ENCODE measurements around the gene VGLL4. TPM values are rescaled to one million over a fixed set of nuclear protein-coding genes. Genes with fewer than 3 reads are reported as not detected.

Gene VGLL4
- total RNA-seq, 1 experiment from 2014 or later: 42.1 TPM

DNA sequence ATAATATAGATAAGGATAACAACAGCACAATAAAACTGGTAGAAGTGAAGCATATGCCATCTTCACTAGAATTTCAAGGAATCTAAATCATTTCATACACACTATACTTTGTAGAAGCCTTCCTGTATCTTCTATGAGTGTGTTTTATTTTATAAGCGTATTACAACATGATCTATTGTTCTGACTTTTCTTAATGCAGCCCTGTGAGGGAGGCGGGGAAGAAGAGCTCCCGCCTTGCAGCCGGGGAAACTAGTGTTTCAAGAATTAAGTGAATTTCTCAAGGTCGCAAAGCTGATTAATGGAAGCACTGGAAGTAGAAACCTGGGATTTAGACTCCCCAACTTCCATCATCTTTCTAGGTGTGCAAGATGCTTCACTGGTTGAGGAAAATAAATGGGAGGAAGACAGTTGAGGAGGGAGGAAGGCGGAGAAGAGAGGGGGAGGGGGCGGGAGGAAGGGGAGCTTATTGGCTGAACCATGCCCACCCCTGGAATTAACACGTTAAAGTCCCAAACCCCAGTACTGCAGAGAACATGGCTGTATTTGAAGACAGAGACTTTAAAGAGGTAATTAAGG lies 32.9 kb downstream of the VGLL4 start:
- WGBS (ENCODE audit: extremely low coverage, insufficient read length, low lambda C conversion rate): no CpG with 5 or more reads among the region's 8 CpGs
- no peak overlapping the region for H4K8ac ChIP-seq (replicated peaks; ENCODE audit: insufficient read length, low read depth, low read length)
- no peak overlapping the region for H3K27ac ChIP-seq (ENCODE audit: insufficient read length, low read depth, low read length)
- Mint-ChIP-seq H3K36me3 (ENCODE audit: insufficient read depth in 1 of 3, low read depth in 3 of 3) (peaks cover 0 to 10% (median 7%) of the 10 kb centered on the region in 3 experiments; a peak in 4 of 7 replicates), H3K4me1 (peaks cover 70 to 76% of the 10 kb centered on the region in 2 experiments), H3K27me3 (ENCODE audit: low read depth) (no peaks in the 10 kb centered on the region), H3K9me3 (no peaks in the 10 kb centered on the region), H3K4me3 (peak overlapping the region in 1 of 2 experiments; percentile 25; a peak in 1 of 5 replicates), H3K27ac (peak overlapping the region in 2 of 3 experiments; percentile 28 to 30; a peak in 1 of 7 replicates)
- no peak overlapping the region for H2BK20ac ChIP-seq (ENCODE audit: low read depth, low read length, poor library complexity, severe bottlenecking)
- H4K5ac ChIP-seq (ENCODE audit: insufficient read length, low read depth, low read length): no peak overlapping the region
- no peak overlapping the region for H3T11ph ChIP-seq (ENCODE audit: low read length)
- TF ChIP-seq, protein P1, sequence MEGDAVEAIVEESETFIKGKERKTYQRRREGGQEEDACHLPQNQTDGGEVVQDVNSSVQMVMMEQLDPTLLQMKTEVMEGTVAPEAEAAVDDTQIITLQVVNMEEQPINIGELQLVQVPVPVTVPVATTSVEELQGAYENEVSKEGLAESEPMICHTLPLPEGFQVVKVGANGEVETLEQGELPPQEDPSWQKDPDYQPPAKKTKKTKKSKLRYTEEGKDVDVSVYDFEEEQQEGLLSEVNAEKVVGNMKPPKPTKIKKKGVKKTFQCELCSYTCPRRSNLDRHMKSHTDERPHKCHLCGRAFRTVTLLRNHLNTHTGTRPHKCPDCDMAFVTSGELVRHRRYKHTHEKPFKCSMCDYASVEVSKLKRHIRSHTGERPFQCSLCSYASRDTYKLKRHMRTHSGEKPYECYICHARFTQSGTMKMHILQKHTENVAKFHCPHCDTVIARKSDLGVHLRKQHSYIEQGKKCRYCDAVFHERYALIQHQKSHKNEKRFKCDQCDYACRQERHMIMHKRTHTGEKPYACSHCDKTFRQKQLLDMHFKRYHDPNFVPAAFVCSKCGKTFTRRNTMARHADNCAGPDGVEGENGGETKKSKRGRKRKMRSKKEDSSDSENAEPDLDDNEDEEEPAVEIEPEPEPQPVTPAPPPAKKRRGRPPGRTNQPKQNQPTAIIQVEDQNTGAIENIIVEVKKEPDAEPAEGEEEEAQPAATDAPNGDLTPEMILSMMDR (conservative IDR thresholded peaks at IDR 0.05): no peak
- H3K79me2 ChIP-seq (ENCODE audit: insufficient read depth, low read length): peaks cover 18% of the 10 kb centered on the region; the same call in 1 of the 2 replicates
- H3K79me1 ChIP-seq (ENCODE audit: insufficient read depth, low read depth, low read length, poor library complexity, severe bottlenecking): peaks cover 10% of the 10 kb centered on the region
- H2BK15ac ChIP-seq (ENCODE audit: low read depth, low read length): no peak overlapping the region
- H2AFZ ChIP-seq (ENCODE audit: low read length): no peak overlapping the region
- H3K4ac ChIP-seq (ENCODE audit: low read depth, low read length): no peak overlapping the region
- no peaks in the 10 kb centered on the region for H3K23me2 ChIP-seq (ENCODE audit: insufficient read length, low read depth, low read length, poor library complexity, severe bottlenecking)
- H2BK120ac ChIP-seq (ENCODE audit: low read depth, low read length, poor library complexity, severe bottlenecking): no peak overlapping the region
- H4K20me1 ChIP-seq (ENCODE audit: control insufficient read depth, insufficient read depth, insufficient read length): no peaks in the 10 kb centered on the region
- H4K91ac ChIP-seq (ENCODE audit: insufficient read length, low read depth, low read length): no peak overlapping the region
- no peaks in the 10 kb centered on the region for H3K27me3 ChIP-seq (ENCODE audit: insufficient read depth, low read length)
- H2BK12ac ChIP-seq (ENCODE audit: insufficient read length, low read depth, low read length): no peak overlapping the region
- peaks cover 5% of the 10 kb centered on the region; the same call in 1 of the 2 replicates for H3K4me1 ChIP-seq (ENCODE audit: insufficient read depth, low read length)
- H3K23ac ChIP-seq (ENCODE audit: insufficient read length, low read depth, low read length): no peak overlapping the region
- no peak overlapping the region for H3K9ac ChIP-seq (ENCODE audit: extremely low read depth, insufficient read length, low read length)
- no peak overlapping the region for H2BK5ac ChIP-seq (ENCODE audit: insufficient read length, low read length)
- DNase-seq: no peak
- no peak overlapping the region for H3K56ac ChIP-seq (ENCODE audit: insufficient read length, low read depth, low read length)
- H3K14ac ChIP-seq (ENCODE audit: insufficient read depth, low read length): no peak overlapping the region
- H3K18ac ChIP-seq (ENCODE audit: insufficient read length, low read depth, low read length): no peak overlapping the region
- no peaks in the 10 kb centered on the region for H3K9me3 ChIP-seq (ENCODE audit: control insufficient read depth, low read depth, low read length)
- H2AK5ac ChIP-seq (ENCODE audit: insufficient read length, low read length): no peak overlapping the region
- H3K4me2 ChIP-seq (ENCODE audit: insufficient read depth, insufficient read length, low read length): no peak overlapping the region

All from H9 (cell line).